GM10248 (cell line): ENCODE data around the gene RABL6.
"Not testable (repeated sequence)": the region's sequence is repeated elsewhere in the genome, so short reads cannot be mapped to it uniquely, and the experiment has no call there.

ENCODE experiments used
- CTCF ChIA-PET: fragments of 300-600 bp; sonication (Branson Sonifier 250); formaldehyde crosslinking; extraction: SDS; loops from one replicate; lab custom pipeline; 2021; ENCODE audit warnings: antibody characterized with exemption; lab: Yijun Ruan, JAX
- POLR2A ChIA-PET: fragments of 350-650 bp; sonication (Branson Sonifier 250); formaldehyde crosslinking; extraction: SDS; loops from one replicate; lab custom pipeline; 2020; ENCODE audit warnings: antibody characterized with exemption; lab: Yijun Ruan, JAX
- DNase-seq: peaks from one replicate; pipeline ENCODE4 v3.0.0; 2012; ENCODE audit errors: extremely low spot score
- TF ChIP-seq, protein P1 (sequence below): IDR thresholded peaks from 2 replicates; pipeline ENCODE4 v1.5.1; 2012; ENCODE audit warnings: mild to moderate bottlenecking, low read depth; ENCODE audit errors: extremely low read depth, missing control alignments, control extremely low read depth

Gene RABL6

DNA sequence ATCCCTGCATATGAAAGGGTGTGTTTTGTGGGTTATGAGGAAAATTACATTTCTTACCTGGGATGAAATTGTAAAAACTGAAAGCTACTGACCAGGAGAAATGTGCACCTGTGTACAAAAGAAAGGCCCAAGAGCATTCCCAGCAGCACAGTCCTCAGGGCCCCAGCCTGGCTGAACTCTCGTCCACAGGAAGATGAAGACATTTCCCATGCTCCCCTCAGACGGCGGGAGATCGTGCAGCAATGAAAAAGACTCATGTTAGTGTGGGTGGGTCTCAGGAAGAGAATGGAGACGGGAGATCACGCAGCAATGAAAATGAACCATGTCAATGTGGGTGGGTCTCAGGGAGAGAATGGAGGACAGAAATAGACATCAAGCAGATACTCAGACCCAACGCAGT, 30.8 kb upstream of the RABL6 start:
- DNase-seq, result peak; percentile 2
- ChIA-PET POLR2A (no interaction called here), CTCF (interaction anchor here (0.6 to 8.7 kb wide), 12 partner anchors 10 to 460 kb away, joined by 3 to 79 read pairs (median 8); partner anchors contain the start of genes LCN8 and TMEM141)
- TF ChIP-seq, protein P1, sequence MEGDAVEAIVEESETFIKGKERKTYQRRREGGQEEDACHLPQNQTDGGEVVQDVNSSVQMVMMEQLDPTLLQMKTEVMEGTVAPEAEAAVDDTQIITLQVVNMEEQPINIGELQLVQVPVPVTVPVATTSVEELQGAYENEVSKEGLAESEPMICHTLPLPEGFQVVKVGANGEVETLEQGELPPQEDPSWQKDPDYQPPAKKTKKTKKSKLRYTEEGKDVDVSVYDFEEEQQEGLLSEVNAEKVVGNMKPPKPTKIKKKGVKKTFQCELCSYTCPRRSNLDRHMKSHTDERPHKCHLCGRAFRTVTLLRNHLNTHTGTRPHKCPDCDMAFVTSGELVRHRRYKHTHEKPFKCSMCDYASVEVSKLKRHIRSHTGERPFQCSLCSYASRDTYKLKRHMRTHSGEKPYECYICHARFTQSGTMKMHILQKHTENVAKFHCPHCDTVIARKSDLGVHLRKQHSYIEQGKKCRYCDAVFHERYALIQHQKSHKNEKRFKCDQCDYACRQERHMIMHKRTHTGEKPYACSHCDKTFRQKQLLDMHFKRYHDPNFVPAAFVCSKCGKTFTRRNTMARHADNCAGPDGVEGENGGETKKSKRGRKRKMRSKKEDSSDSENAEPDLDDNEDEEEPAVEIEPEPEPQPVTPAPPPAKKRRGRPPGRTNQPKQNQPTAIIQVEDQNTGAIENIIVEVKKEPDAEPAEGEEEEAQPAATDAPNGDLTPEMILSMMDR, result no peak

DNA sequence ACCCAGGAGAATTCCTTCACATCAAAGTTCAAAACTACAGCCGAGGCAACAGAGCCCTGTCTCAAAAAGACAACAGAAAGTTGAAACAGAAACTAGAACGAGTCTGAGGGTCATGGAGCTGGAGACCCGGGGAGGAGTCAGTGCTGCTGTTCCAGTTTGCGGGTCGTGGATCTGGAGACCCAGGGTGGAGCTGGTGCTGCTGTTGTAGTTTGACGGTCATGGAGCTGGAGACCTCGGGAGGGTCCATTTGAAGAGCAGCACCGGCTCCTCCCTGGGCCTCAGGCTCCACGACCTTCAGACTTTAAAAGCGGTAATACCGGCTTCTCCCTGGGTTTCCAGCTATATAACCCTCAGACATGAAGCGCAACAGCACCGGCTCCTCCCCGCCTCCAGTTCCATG, 30.4 kb upstream of the RABL6 start:
- ChIA-PET POLR2A (interaction anchor here (0.6 to 0.7 kb wide), 2 partner anchors 49 to 377 kb away, joined by 5 read pairs; no protein-coding TSS in a partner anchor), CTCF (interaction anchor here (0.6 to 8.7 kb wide), 16 partner anchors 10 to 459 kb away, joined by 3 to 79 read pairs (median 6); partner anchors contain the start of genes LCN15, LCN8, NPDC1 and TMEM141)

DNA sequence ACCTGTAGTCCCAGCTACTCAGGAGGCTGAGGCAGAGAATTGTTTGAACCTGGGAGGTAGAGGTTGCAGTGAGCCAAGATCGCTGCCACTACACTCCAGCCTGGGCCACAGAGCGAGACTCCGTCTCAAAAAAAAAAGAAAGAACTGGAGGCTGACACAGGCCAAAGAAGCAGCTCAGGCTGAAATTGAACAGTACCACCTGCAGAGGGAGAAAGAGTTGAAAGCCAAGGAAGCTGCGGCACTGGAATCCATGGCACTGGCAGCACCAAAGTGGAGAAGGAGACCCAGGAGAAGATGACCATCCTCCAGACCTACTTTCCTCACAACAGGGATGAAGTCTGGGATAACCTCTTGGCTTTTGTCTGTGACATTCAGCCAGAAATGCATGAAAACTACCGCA, 27.9 kb upstream of the RABL6 start:
- ChIA-PET CTCF (interaction anchor here (1.2 to 8.7 kb wide), 4 partner anchors 9 to 249 kb away, joined by 6 to 79 read pairs (median 12); no protein-coding TSS in a partner anchor), POLR2A (no interaction called here)
- TF ChIP-seq, protein P1, result no peak
- no peak for DNase-seq

More for the DNA sequence above, 30.4 kb upstream of the RABL6 start:
- no peak for DNase-seq
- TF ChIP-seq, protein P1, result no peak

DNA sequence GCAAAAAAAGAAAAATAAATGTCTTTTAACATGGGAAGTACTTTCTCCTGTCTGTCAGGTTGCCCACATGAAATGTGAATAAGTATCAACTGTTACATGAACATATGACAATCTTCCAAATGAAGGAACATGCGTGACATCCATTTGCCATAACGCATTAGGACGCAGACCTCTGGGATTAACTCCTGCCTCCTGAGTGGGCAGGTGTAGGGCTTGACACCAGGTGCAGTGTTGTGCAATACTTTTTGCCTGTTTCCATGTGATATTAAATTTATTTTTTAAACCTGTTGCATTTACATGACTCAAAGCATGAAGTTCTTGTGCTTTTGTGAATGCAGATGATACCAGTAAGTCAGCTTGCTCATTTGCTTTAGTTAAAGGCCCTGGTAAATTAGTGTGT, 25.3 kb upstream of the RABL6 start:
- ChIA-PET CTCF (interaction anchor here (1.3 to 8.7 kb wide), 3 partner anchors 12 to 253 kb away, joined by 3 to 79 read pairs (median 7); no protein-coding TSS in a partner anchor), POLR2A (no interaction called here)
- DNase-seq, result no peak
- TF ChIP-seq, protein P1, result no peak

DNA sequence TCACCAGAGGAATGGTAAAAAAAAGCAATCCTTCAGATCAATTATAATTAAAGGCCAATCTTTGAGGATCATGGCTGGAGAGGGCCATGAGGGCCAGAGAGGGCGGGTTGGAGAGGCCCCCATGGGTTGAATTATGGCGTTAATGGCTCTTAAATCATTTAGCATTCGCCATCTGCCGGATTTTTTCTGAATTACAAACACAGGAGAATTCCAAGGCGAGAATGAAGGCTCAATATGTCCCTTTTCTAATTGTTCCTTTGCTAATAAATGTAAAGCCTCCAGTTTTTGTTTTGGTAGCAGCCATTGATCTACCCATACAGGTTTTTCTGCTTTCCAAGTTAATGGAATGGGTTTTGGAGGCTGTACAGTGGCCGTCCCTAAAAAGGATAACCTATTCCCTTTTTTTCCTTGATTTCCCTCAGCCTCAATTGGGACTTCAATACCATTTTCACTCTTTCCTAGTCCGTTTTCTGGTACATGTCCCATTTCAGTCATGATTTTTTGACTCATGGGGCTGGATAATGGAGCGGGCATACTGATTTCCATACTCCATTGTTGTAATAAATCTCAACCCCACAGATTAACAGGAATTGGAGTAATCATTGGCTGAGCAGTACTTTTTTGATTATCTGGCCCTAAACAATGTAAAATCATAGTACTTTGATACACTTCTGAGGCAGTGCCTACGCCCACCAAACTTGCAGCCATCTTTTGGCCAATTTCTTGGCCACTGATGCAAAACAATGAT, 23.3 kb upstream of the RABL6 start:
- ChIA-PET CTCF (interaction anchor here (0.6 to 8.7 kb wide), 7 partner anchors 17 to 453 kb away, joined by 3 to 79 read pairs (median 3); partner anchors contain the start of gene NPDC1), POLR2A (no interaction called here)
- no peak for DNase-seq
- TF ChIP-seq, protein P1, result peak; percentile 5

DNA sequence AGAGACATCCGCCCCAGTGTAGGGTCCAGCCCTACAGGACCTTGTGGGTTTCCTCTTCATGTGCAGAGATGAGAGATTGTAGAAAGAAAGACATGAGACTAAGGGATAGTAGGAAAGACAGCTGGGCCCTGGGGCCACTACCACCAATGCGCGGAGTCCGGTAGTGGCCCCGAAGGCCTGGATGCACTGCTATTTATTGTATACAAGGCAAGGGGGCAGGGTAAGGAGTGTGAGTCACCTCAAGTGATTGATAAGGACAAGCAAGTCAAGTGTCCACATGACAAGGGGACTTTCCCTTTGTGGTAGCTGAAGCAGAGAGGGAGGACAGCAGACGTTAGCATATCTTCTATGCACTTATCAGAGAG, 22.8 kb upstream of the RABL6 start:
- no peak for DNase-seq
- TF ChIP-seq, protein P1, result no peak
- CTCF ChIA-PET, result interaction anchor here (1.1 to 8.7 kb wide), 11 partner anchors 7 to 279 kb away, joined by 3 to 79 read pairs (median 5); partner anchors contain the start of genes ABCA2 and NPDC1
- POLR2A ChIA-PET, result no interaction called here

DNA sequence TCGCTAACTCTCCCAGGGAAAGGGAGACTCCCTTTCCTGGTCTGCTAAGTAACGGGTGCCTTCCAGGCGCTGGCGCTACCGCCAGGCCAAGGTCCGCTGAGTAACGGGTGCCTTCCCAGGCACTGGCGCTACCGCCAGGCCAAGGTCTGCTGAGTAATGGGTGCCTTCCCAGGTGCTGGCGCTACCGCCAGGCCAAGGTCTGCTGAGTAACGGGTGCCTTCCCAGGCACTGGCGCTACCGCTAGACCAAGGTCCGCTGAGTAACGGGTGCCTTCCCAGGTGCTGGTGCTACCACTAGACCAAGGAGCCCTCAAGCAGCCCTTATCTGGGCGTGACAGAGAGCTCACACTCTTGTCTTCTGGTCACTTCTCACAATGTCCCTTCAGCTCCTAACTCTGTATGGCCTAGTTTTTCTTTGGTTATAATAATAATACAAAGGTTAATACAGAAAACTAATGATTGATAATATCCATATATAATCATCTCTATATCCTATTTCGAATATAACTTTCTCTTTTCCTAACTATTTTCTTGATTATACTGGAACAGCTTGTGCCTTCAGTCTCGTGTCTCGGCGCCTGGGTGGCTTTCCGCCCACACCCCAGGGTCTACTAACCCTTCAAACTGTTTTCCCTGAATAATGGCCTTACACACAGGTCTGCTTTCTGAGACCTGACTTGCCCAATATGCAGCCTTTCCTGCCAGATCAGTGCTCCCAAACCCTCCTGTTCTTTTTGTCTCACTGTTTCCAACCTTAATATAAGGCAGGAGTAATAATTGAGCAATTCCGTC, 22.0 kb upstream of the RABL6 start:
- CTCF ChIA-PET, result interaction anchor here (0.8 to 4.9 kb wide), 13 partner anchors 8 to 282 kb away, joined by 3 to 41 read pairs (median 4); partner anchors contain the start of genes ABCA2 and NPDC1
- POLR2A ChIA-PET, DNase-seq: not testable (repeated sequence)
